Left lung (tissue), 10 donors: Measurements from ENCODE around the gene INS. TPM values are rescaled to one million over a fixed set of nuclear protein-coding genes. Genes with fewer than 3 reads are reported as not detected.
A peak's percentile ranks its signal among the peaks of the same experiment; 100 is the strongest.

Experiments
- ATAC-seq: fragments of 200-7000 bp; cut with Tn5 transposase; one replicate; pipeline ENCODE4 v1.9.1; 2020; ENCODE audit warnings: moderate library complexity
- DNase-seq, 4 donors: peaks; one replicate each; pipeline ENCODE4 v3.0.0-alpha.2; 2013 to 2020
- H3K27ac ChIP-seq, 2 donors: fragments of 200-600 bp; sonication (generic) in 1 of 2; one replicate each; pipeline versions ENCODE4 v1.5.0 to v1.8.0; 2020 to 2021
- H3K27me3 ChIP-seq, 2 donors: fragments of 200-600 bp; sonication (generic) in 1 of 2; one replicate each; pipeline versions ENCODE4 v1.5.0 to v1.8.0; 2020 to 2021
- H3K36me3 ChIP-seq, 2 donors: fragments of 200-600 bp; sonication (generic) in 1 of 2; one replicate each; pipeline versions ENCODE4 v1.5.0 to v1.8.0; 2020 to 2021
- H3K4me1 ChIP-seq, 2 donors: fragments of 200-600 bp; one replicate each; pipeline ENCODE4 v1.8.0; 2021
- H3K4me3 ChIP-seq, 2 donors: fragments of 200-600 bp; sonication (generic) in 1 of 2; one replicate each; pipeline versions ENCODE4 v1.5.0 to v1.8.0; 2020 to 2021; ENCODE audit warnings: mild to moderate bottlenecking in 1 of 2
- H3K9me3 ChIP-seq, 2 donors: fragments of 200-600 bp; sonication (generic) in 1 of 2; one replicate each; pipeline versions ENCODE4 v1.5.0 to v1.8.0; 2020 to 2021
- intact Hi-C, 2 donors: fragments of 100-400 bp; cut with DNase I; formaldehyde crosslinking; loops; one replicate each; pipeline versions ENCODE4 v1.11.2 to v1.14.2; 2022
- polyA plus RNA-seq, 6 donors: library from polyadenylated mRNA; unstranded; fragments of 120-200 nt; gene quantifications; one replicate each; pipeline ENCODE4 v1.2.1, GENCODE V29; 2013; ENCODE audit not compliant: insufficient read length in 6 of 6
- total RNA-seq, 2 donors: library from RNA; stranded (reverse); fragmentation: NEBNext Ultra II Directional; extraction: Animal tissue kit (Norgen Biotek cat#: 25700); gene quantifications; one replicate each; pipeline ENCODE4 v1.2.1, GENCODE V29; 2021
- TF ChIP-seq, protein P1 (sequence below), 2 donors: fragments of 200-600 bp; sonication (generic) in 1 of 2; IDR thresholded peaks; one replicate each; pipeline versions ENCODE4 v1.5.0 to v1.8.0; 2021; ENCODE audit warnings: antibody characterized with exemption in 2 of 2
- donor health status: DM: no; HTN: yes; CAD: no.
- donor health status: DM: no; HTN: no; CAD: no.

The INS gene
- total and polyA plus RNA-seq, 8 donors, result not detected

DNA sequence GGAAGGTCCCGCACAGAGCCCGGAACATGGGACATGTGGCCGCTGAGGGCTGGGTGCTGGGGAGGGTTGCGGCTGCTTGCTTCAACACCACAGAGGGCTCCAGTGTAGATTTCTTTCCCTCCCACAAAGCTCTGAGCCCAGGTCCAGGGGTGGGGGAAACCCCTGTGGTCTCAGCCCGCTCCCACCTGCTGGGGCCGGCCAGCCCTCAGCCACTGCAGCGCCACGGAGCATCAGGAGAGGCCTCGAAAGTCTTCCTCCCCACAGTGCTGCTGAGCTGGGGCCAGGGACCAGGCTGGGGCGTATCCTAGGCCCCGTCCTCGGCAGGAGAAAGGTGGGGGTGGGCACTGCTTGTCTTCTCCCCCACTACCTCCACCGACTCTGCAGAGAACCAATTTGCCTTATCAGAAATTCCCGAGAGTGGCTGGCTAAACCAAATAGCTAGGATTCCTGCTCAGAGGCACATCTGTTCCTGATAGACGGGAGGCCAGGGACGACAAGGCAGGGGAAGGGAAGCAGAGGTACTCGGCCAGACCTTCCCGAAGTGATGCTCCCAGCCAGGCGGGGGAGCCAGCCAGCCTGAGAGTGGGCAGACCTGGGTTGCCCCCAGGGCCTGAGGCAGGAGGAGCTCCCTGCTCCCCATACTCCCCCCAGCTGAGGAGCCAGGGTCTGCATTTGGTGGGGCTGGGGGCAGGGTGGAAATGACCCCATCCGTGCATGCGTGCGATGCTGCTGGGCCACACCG, 40.5 kb downstream of the INS start:
- Histone ChIP-seq H3K9me3 (peaks cover 0 to 14% of the 10 kb centered on the region in 2 donors), H3K4me1 (no peaks in the 10 kb centered on the region), H3K4me3 (no peak overlapping the region), H3K27me3 (peaks cover 0 to 38% of the 10 kb centered on the region in 2 donors), H3K36me3 (no peaks in the 10 kb centered on the region), H3K27ac (no peak overlapping the region)
- DNase-seq (peak in 1 of 4 donors; percentile 57), ATAC-seq (no peak)
- intact Hi-C loops, result no loop called here
- TF ChIP-seq, protein P1, sequence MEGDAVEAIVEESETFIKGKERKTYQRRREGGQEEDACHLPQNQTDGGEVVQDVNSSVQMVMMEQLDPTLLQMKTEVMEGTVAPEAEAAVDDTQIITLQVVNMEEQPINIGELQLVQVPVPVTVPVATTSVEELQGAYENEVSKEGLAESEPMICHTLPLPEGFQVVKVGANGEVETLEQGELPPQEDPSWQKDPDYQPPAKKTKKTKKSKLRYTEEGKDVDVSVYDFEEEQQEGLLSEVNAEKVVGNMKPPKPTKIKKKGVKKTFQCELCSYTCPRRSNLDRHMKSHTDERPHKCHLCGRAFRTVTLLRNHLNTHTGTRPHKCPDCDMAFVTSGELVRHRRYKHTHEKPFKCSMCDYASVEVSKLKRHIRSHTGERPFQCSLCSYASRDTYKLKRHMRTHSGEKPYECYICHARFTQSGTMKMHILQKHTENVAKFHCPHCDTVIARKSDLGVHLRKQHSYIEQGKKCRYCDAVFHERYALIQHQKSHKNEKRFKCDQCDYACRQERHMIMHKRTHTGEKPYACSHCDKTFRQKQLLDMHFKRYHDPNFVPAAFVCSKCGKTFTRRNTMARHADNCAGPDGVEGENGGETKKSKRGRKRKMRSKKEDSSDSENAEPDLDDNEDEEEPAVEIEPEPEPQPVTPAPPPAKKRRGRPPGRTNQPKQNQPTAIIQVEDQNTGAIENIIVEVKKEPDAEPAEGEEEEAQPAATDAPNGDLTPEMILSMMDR (IDR thresholded peaks at IDR 0.05), result no peak

DNA sequence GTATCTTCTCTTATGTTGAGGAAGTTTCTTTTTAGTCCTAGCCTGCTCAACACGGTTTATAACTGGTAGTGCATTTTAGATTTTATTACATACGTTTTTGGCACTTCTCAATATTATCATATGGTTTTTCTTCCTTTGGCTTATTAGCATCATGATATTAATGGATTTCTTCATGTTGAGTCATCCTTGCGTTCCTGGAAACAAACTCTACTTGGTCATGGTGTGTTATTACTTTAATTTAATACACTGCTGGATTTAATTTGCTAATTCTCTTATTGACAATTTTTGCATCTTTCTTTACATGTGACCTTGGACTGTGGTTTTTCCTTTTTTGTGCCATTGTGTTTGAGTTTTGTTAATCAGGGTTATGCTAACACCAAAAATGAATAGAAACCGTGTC, 42.3 kb downstream of the INS start:
- Histone ChIP-seq H3K9me3 (peaks cover 0 to 14% of the 10 kb centered on the region in 2 donors), H3K4me1 (no peaks in the 10 kb centered on the region), H3K4me3 (no peak overlapping the region), H3K27ac (no peak overlapping the region), H3K27me3 (peaks cover 0 to 38% of the 10 kb centered on the region in 2 donors), H3K36me3 (no peaks in the 10 kb centered on the region)
- DNase-seq (no peak), ATAC-seq (no peak)
- TF ChIP-seq, protein P1 (IDR thresholded peaks at IDR 0.05), result no peak
- intact Hi-C loops, result no loop called here

DNA sequence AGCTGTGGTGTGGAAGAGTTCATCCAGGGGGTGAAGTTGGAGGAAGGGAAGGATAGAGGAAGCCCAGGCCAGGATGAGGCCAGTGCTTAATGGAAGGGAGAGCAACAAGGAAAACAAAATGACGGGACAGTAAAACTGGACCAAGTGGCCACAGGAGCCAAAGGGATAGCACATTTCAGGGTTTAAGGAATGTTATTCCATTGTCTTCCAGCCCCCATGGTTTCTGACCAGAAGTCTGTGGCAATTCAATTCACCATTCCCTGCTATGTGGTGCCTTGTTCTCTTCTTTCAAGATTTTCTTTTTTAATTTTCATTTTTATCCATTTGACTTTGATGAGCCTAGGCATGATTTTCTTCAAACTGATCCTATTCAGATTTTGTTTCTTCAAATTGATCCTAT, 44.3 kb downstream of the INS start:
- no peak for ATAC-seq
- H3K4me3 ChIP-seq, result no peak overlapping the region
- no peak overlapping the region for H3K27ac ChIP-seq
- TF ChIP-seq, protein P1 (IDR thresholded peaks at IDR 0.05), result no peak
- no peaks in the 10 kb centered on the region for H3K36me3 ChIP-seq
- H3K27me3 ChIP-seq, result peaks cover 0 to 20% of the 10 kb centered on the region in 2 donors
- intact Hi-C loops, result no loop called here
- H3K9me3 ChIP-seq, result peaks cover 0 to 14% of the 10 kb centered on the region in 2 donors
- DNase-seq, result no peak
- no peaks in the 10 kb centered on the region for H3K4me1 ChIP-seq

DNA sequence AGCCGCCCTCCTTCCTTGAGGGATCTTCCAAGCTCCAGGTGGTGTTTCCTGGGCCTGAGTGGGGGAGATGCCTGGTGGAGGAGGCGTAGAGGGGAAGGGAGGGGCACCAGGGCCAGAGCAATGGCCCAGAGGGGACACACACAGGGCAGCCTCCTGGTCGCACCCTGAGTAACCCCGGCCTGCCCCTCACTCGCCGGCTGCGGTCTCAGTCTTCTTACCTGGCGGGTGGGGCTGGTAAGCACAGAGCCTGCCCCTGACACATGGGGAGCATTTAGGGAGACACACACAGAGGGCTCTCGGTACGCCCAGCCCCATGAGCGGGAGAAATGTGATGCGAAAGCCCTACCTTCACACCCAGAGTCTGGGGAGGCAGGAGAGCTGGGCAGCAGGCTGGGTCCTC, 45.7 kb downstream of the INS start:
- peak in 1 of 4 donors; percentile 57 for DNase-seq
- Histone ChIP-seq H3K4me1 (no peaks in the 10 kb centered on the region), H3K27me3 (peaks cover 0 to 6% of the 10 kb centered on the region in 2 donors), H3K4me3 (no peak overlapping the region), H3K36me3 (no peaks in the 10 kb centered on the region), H3K27ac (no peak overlapping the region), H3K9me3 (peaks cover 0 to 14% of the 10 kb centered on the region in 2 donors)
- no peak for ATAC-seq
- TF ChIP-seq, protein P1 (IDR thresholded peaks at IDR 0.05), result no peak
- intact Hi-C loops, result no loop called here

DNA sequence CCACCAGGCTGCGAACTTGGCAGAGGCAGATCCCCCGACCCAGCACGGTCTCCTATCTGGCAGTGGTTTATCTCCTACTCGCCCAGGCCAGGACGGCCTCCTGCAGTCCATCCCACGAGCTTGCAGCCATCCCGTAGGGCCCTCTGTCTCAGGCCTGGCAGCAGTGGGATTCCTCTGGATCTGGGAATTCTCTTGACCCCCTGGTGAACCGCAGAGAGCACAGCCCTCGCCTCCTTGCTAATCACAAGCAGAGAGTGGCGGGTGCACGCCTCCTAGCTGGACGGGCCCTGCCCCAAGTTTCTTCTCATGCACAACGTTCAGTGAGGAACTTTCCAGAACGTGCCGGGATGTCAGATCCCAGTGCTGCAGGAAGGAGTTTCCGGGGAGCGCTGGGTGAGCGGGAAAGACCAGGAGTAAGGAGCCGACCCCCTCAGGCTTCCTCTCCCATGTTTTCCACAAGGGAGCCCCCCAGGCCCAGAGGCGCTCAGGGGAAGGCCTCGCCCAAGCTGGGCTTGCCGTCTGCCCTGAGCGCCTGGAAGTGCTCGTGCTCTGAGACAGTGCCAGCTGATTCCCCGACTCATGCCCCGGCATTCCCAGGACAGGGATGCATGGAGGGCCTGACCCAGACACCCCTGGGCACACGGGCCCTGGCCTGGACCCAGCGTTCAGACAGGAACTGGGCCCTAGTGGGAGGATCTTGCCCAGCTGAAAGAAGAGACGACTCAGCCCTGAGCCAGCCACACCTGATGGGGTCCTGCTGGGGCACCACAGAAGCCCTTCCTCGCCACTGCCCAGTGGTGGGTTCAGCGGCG, 46.4 kb downstream of the INS start:
- no peak for ATAC-seq
- Histone ChIP-seq H3K9me3 (peaks cover 0 to 14% of the 10 kb centered on the region in 2 donors), H3K4me1 (no peaks in the 10 kb centered on the region), H3K4me3 (no peak overlapping the region), H3K27ac (no peak overlapping the region), H3K36me3 (no peaks in the 10 kb centered on the region), H3K27me3 (peaks cover 0 to 5% of the 10 kb centered on the region in 2 donors)
- TF ChIP-seq, protein P1 (IDR thresholded peaks at IDR 0.05), result no peak
- DNase-seq, result peak in 1 of 4 donors; percentile 60
- intact Hi-C loops, result no loop called here
